Amygdala (tissue), 56 donors: ENCODE data around the gene GNAO1.

ENCODE experiments used
- DNase-seq, 56 donors: peaks; one replicate each; lab custom pipeline; 2025; lab: John Stamatoyannopoulos, UW

The GNAO1 gene

DNA sequence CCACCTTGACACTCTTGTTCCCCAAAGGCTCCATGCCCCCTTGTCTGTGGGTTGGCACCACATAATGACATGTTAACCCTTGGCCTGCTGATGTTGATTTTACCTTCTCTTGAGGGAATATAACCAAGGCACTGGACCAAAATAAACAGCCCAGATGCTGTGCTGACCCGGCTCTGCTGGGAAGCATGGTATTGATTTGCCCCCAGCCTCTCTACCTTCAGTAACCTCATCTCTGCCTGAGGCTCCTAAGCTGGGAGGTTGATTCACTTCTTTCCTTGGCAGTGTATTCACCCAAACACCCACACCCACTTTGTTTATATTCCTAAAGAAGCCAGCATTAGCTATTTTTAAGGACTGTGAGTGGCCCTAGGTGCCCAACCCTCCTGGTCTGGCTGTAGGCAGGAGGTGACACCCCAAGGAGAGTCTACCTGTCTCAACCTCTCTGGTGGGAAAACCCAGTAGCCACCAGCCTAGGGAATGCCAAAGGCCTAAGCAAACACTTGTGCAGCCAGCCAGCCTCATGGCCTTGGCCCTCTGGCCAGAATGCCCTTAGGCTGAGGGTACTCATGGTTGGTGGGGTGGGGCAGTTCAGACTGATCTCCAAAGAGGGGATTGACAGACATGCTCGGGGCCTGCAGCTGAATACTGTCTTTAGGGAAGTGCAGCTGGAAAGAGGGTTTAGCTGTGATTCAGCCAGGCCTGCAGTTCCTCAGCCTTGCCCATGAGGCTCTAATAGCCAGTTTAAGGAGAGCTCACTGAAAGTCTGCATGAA, 42.7 kb downstream of the GNAO1 start:
- no peak for DNase-seq

DNA sequence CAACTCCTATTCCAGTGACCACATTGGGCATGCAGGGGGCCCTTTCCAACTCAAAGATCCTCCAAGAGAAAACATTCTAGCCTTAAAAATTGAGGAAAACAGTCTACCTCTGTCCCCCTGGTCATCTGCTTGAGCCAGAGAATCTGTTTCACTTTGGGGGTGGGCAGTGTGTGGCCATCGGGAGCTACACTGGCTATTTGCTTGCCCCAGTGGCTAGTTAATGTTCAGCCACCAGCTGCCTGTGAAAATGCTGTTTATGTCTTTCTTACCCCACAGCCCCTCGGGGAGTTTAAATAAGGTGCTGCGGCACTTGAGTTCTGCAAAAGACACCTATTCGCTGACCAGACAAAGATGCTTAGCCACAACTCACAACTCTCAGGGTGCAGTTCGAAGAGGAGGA, 43.4 kb downstream of the GNAO1 start:
- DNase-seq = no peak

GRCh38 chr16:56237451-56237930, 46.2 kb downstream of the GNAO1 start:
- DNase-seq = peak in 3 of 56 donors; percentile 48 to 69 (median 59)

GRCh38 chr16:56238188-56238587, 46.9 kb downstream of the GNAO1 start:
- no peak for DNase-seq

DNA sequence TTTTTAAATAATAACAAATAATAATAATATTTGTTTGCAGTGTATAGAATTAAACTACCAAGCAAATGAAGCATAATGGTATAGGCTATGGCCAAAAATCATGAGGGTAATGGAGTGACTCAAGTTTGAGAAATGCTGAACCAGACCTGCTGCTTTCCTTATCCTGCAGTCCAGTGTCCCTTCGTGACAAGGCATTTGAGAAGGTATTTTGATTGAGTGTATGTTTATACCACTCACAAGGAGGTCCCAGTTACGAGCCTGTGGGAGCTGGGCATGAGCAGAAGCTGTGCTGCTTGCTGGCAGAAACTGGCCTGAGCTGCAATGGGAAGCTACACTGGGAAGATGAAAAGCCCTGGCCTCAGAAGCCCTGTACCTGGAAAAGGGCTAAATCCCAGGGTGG, 50.3 kb downstream of the GNAO1 start:
- DNase-seq = no peak

DNA sequence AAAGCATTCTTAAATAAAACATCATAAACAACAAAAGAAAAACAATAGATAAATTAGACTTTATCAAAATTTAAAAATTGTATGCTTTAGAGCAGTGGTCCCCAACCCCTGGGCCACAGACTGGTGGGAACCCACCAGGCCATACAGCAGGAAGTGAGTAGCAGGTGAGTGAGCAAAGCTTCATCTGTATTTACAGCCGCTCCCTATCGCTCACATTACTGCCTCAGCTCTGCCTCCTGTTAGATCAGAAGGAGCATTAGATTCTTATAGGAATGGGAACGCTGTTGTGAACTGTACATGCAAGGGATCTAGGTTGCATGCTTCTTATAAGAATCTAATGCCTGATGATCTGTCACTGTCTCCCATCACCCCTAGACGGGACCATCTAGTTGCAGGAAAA, 51.5 kb downstream of the GNAO1 start:
- DNase-seq = no peak

DNA sequence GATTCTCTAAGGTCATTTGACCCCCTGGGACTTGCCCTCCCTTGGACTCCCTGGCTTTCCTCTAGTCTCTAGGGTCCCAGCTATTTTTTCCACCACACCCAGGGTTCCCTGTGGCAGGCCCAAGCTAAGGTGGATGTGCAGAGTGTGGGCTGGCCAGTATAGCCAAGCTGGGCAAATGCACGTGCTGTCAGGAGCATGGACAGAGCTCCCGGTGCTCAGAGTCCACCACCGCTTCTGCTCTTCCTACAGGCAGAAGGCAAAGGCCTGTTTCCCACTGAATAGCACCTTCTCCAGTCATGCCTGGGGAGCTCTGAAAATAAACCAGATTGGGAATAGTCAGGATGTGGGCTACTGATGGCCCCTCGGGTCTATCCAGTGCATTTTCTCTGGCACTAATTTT, 53.3 kb downstream of the GNAO1 start:
- no peak for DNase-seq

DNA sequence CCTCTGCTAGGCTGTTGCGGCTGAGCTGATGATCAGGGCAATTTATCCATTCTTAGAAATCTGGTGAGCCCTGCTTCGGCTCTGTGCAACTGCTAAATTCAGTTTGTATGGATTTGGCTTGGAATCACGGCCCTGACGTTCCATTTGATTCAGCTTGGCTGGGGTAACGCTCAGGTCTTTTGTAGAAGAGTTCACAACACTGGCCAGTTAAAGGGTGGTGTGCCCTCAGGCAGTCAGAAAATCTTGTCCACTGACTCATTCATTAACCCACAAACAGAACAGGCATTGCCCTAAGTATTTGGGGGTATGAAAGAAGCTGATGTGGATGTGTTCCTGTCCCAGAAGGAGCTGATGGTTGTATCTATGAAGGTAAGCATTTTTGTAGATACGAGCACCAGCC, 53.9 kb downstream of the GNAO1 start:
- DNase-seq = peak in 3 of 56 donors; percentile 39 to 43 (median 40)

- peak in 51 of 56 donors; percentile 23 to 89 (median 71) for DNase-seq
Observed at GRCh38 chr16:56246051-56246817, 54.9 kb downstream of the GNAO1 start.

GRCh38 chr16:56247018-56247417, 55.7 kb downstream of the GNAO1 start:
- DNase-seq = no peak

- DNase-seq = no peak
Observed at GRCh38 chr16:56247808-56248207, 56.5 kb downstream of the GNAO1 start.

- no peak for DNase-seq
Observed at GRCh38 chr16:56252835-56253234, 61.5 kb downstream of the GNAO1 start.

- peak in 1 of 56 donors; percentile 56 for DNase-seq
Observed at GRCh38 chr16:56255904-56256303, 64.6 kb downstream of the GNAO1 start.

GRCh38 chr16:56257239-56257638, 66.0 kb downstream of the GNAO1 start:
- DNase-seq = peak in 1 of 56 donors; percentile 70

DNA sequence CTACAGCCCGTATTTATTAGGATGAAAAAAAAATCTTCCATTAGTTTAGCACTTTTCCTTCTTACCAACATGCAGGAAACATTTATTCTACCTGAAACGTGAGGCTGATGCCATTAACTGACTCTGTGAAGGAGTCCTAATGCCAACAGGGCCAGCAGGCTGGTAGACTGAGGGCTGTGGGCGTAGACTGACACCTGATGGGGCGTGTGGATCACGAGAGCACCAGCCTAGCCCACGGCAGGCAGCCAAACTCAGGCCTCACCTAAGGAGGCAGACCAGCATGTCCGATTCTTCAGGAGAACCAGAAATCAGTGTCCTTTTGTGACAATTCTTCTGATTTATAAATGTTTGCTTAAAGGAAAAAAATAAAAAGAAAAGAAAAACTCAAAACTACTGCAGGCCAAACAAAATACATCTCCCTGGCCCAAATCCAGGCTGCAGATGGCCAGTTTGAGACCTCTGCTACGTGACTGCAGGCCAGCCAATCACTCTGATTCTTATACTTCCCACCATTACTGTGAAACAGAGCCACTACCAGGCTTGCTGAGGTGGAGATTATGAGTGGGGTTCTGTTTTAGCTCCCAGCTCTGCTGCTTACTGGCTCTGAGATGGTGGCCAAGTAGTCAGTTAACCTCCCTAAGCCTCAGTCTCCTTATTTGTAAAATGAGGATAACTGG, 66.5 kb downstream of the GNAO1 start:
- DNase-seq = peak in 2 of 56 donors; percentile 41 to 75

DNA sequence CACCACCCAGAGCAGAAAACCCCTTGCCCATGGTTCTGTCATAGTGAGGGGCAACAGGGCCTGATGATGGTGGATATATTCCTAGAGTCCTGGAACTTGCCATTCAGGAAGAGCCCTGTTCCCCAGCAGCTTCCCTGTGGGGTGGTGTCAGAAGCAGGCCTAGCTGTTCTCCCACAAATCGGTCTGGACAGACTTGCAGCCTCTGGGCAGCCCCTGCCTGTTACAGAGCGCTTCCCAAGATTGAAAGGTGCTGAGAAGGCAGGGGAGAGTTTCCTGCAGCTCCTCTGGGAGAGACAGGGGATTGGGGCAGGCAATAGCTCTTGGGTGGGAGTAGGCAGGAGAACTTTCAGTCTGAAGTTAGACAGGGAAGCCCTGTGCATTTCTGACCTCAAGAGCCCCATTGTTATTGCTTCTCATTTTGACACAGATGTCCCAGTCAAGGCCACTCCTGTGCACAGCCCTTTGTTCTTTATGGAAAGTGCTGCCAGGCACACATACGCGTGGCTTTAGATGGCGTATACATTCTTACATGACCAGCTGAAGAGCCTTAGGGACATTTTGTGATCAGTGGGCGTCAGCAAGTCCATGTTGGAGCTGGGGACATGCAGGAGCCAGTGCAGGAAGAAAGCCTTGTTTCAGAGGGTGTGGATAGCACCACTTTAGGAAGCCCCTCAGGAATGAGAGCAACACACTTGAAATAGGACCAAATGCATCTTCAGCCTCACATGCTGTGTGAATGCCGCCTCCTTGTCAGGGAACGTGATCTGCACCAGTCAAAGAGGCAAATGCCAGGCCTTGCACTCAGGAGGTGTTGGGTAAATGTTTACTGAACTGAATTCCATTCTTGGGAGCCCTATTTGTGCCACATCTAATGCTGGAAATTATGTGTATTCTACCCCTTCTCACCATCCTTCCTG, 67.5 kb downstream of the GNAO1 start:
- DNase-seq = peak in 35 of 56 donors; percentile 34 to 83 (median 63)

GRCh38 chr16:56259425-56259779, 68.1 kb downstream of the GNAO1 start:
- DNase-seq = peak in 9 of 56 donors; percentile 43 to 75 (median 61)

DNA sequence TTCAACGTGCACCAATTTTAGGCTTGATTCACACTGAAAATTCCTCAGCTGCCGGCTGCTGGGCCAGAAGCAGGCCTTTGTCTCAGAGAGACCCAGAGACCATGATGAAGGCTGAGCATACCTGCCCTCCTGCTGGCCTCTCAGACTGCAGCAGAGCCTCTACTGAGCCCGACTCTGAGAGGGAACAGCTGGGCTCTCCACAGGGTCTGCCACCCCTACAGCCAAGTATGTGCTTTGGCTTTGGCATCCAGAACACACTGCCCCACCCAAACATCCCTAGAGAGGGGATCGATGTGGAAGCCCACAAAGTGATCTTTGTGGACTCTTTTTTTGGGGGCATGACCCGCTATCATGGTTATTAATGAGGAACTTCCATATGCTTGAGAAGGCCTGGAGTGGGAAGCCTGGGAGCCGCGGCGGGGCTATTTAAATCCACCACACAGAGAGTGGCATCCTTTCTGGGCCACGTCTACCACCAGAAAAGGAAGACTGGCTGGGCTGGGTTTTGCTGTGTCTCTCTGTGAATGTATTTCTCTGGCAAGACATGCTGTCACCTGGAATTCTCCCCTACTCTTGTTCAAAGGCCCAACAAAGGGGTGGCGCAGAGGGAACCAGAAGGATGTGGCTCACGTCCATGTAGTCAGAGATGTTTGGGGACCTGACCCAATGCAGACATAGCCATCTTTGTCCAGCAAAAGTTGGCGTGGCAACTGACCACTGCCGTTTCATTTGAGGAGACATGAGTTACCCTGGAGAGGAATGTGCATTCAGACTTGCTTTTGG, 69.3 kb downstream of the GNAO1 start:
- no peak for DNase-seq

DNA sequence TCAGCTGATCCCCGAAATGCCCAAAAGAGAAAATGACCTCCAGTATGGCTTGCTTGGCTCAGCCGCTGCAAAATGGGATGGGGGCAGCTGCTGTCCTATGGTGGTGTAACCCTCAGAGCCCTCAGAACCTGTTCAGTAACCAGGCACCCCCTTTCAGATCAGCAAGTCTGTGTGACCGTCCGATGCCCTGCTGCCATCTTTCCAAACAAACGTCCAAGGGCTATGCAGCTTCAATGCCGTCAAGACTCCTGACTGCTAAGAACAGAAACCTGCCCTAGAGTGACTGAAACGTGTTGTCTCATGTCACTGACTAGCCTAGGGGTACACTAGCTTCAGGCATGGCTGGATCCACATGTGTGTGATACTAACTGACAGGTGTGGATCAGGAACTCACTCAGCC, 70.4 kb downstream of the GNAO1 start:
- no peak for DNase-seq
